SK-N-SH (cell line): ENCODE measurements around the gene EFHB. TPM values are rescaled to one million over a fixed set of nuclear protein-coding genes. Genes with fewer than 3 reads are reported as not detected.
A peak's percentile ranks its signal among the peaks of the same experiment; 100 is the strongest.

Experiments
- CTCF ChIA-PET: fragments of 300-600, 350-600 bp; formaldehyde crosslinking; extraction: SDS; loops from one replicate; lab custom pipeline; 2021; lab: Yijun Ruan, JAX
- POLR2A ChIA-PET: fragments of 350-600 bp; sonication (Branson Sonifier 250); formaldehyde crosslinking; extraction: SDS; loops from one replicate; lab custom pipeline; 2020; ENCODE audit warnings: antibody characterized with exemption, inconsistent platforms; lab: Yijun Ruan, JAX
- DNase-seq: peaks from one replicate; pipeline ENCODE4 v3.0.0; 2012
- H2AFZ ChIP-seq: fragments of 200-600 bp; sonication (generic); 2 replicates; pipeline ENCODE4 v1.8.1; 2016; ENCODE audit warnings: antibody characterized with exemption, mild to moderate bottlenecking, low read depth
- H3F3A ChIP-seq: fragments of 200-600 bp; sonication (generic); replicated peaks from 2 replicates; pipeline ENCODE3; 2016; ENCODE audit warnings: antibody characterized with exemption, mild to moderate bottlenecking; ENCODE audit not compliant: insufficient read depth
- H3K27ac ChIP-seq, 2 experiments: fragments of 200-500 bp in 1 of 2; fragments of 200-600 bp in 1 of 2; sonication (Bioruptor generic) in 1 of 2; sonication (generic), shearing (Covaris generic) in 1 of 2; 2 replicates each; pipeline versions ENCODE4 v1.5.1 to v1.6.1; 2014 to 2016; ENCODE audit warnings: low read depth in 2 of 2, inconsistent platforms in 1 of 2, low read length in 1 of 2, mild to moderate bottlenecking in 1 of 2, mixed read lengths in 1 of 2
- H3K27me3 ChIP-seq: fragments of 200-600 bp; sonication (generic), shearing (Covaris generic); 2 replicates; pipeline ENCODE4 v1.6.1; 2016; ENCODE audit warnings: mixed run types; ENCODE audit not compliant: insufficient read depth
- H3K36me3 ChIP-seq, 2 experiments: fragments of 200-500 bp in 1 of 2; fragments of 200-600 bp in 1 of 2; sonication (Bioruptor generic) in 1 of 2; sonication (generic) in 1 of 2; replicated peaks in 1 of 2; 2 replicates each; pipeline versions ENCODE3 to v1.5.1; 2014 to 2016; ENCODE audit warnings: low read length in 1 of 2, mild to moderate bottlenecking in 1 of 2; ENCODE audit not compliant: insufficient read depth in 2 of 2, control insufficient read depth in 1 of 2
- H3K4me1 ChIP-seq, 2 experiments: fragments of 200-500 bp in 1 of 2; fragments of 200-600 bp in 1 of 2; sonication (Bioruptor generic) in 1 of 2; sonication (generic), shearing (Covaris generic) in 1 of 2; 2 replicates each; pipeline versions ENCODE4 v1.5.1 to v1.6.1; 2014 to 2016; ENCODE audit warnings: low read depth in 1 of 2, low read length in 1 of 2, mixed run types in 1 of 2; ENCODE audit not compliant: insufficient read depth in 2 of 2, control insufficient read depth in 1 of 2
- H3K4me2 ChIP-seq: fragments of 200-600 bp; sonication (generic), shearing (Covaris generic); 2 replicates; pipeline ENCODE4 v1.6.1; 2017; ENCODE audit warnings: mixed run types
- H3K4me3 ChIP-seq, 2 experiments: fragments of 200-500 bp in 1 of 2; fragments of 200-600 bp in 1 of 2; sonication (Bioruptor generic) in 1 of 2; sonication (generic), shearing (Covaris generic) in 1 of 2; 2 replicates each; pipeline versions ENCODE4 v1.5.1 to v1.8.1; 2014 to 2016; ENCODE audit warnings: low read depth in 2 of 2, inconsistent platforms in 1 of 2, low read length in 1 of 2, mild to moderate bottlenecking in 1 of 2, mixed read lengths in 1 of 2, moderate library complexity in 1 of 2
- H3K79me2 ChIP-seq: fragments of 200-600 bp; sonication (generic); 2 replicates; pipeline ENCODE4 v1.8.1; 2017; ENCODE audit warnings: mild to moderate bottlenecking; ENCODE audit not compliant: insufficient read depth
- H3K9ac ChIP-seq: fragments of 200-600 bp; sonication (generic); 2 replicates; pipeline ENCODE4 v1.6.1; 2017; ENCODE audit warnings: mixed run types
- H3K9me2 ChIP-seq: fragments of 200-600 bp; sonication (generic); 2 replicates; pipeline ENCODE4 v1.6.1; 2017; ENCODE audit warnings: mixed run types
- H3K9me3 ChIP-seq: fragments of 200-600 bp; sonication (generic); 2 replicates; pipeline ENCODE4 v1.6.1; 2017; ENCODE audit warnings: mixed run types, mild to moderate bottlenecking, moderate library complexity
- H4K20me1 ChIP-seq: fragments of 200-600 bp; sonication (generic); 2 replicates; pipeline ENCODE4 v1.6.1; 2017; ENCODE audit warnings: mild to moderate bottlenecking, mixed run types; ENCODE audit not compliant: insufficient read depth
- CHD2 ChIP-seq: fragments of 150-350 bp; IDR thresholded peaks from 2 replicates; pipeline ENCODE4 v1.6.1; 2018; ENCODE audit warnings: low read length; ENCODE audit not compliant: partially characterized antibody
- ELF1 ChIP-seq: IDR thresholded peaks from 2 replicates; pipeline ENCODE4 v1.4.0; 2012
- FOSL2 ChIP-seq: IDR thresholded peaks from 2 replicates; pipeline ENCODE4 v1.4.0; 2012; ENCODE audit warnings: low read depth, mild to moderate bottlenecking, moderate library complexity, borderline replicate concordance
- FOXJ3 ChIP-seq: sonication (generic); formaldehyde crosslinking; IDR thresholded peaks from 2 replicates; pipeline ENCODE4 v1.5.1; 2020; ENCODE audit warnings: mild to moderate bottlenecking, missing genetic modification reagents
- FOXM1 ChIP-seq: IDR thresholded peaks from 2 replicates; pipeline ENCODE4 v1.4.0; 2012; ENCODE audit warnings: low read depth, mild to moderate bottlenecking
- GABPA ChIP-seq: IDR thresholded peaks from 2 replicates; pipeline ENCODE4 v1.4.0; 2012; ENCODE audit warnings: low read depth, mild to moderate bottlenecking
- GATA2 ChIP-seq: sonication (generic); formaldehyde crosslinking; IDR thresholded peaks from 2 replicates; pipeline ENCODE4 v1.5.0; 2020; ENCODE audit warnings: mild to moderate bottlenecking, missing genetic modification reagents
- NRF1 ChIP-seq: IDR thresholded peaks from 2 replicates; pipeline ENCODE4 v1.6.1; 2012; ENCODE audit warnings: low read depth, mild to moderate bottlenecking, low read length
- POLR2AphosphoS5 ChIP-seq: IDR thresholded peaks from 2 replicates; pipeline ENCODE4 v1.6.1; 2012; ENCODE audit warnings: low read depth, low read length
- RAD21 ChIP-seq: IDR thresholded peaks from 2 replicates; pipeline ENCODE4 v1.6.1; 2012; ENCODE audit warnings: mild to moderate bottlenecking, low read length
- SMC3 ChIP-seq: IDR thresholded peaks from 2 replicates; pipeline ENCODE4 v1.6.1; 2012; ENCODE audit warnings: low read depth, low read length, improper control_type of control experiment
- TAF1 ChIP-seq: IDR thresholded peaks from 2 replicates; pipeline ENCODE4 v1.6.1; 2012; ENCODE audit warnings: low read depth, mild to moderate bottlenecking, low read length, moderate library complexity, borderline replicate concordance
- TEAD4 ChIP-seq: IDR thresholded peaks from 2 replicates; pipeline ENCODE4 v1.4.0; 2012; ENCODE audit warnings: mild to moderate bottlenecking, borderline replicate concordance; ENCODE audit not compliant: insufficient read depth
- WGBS: methylation state at CpG from one replicate; pipeline ENCODE4 v1.1.6; 2017; ENCODE audit warnings: low lambda C conversion rate; 5-methylcytosine and 5-hydroxymethylcytosine counted together
- polyA plus RNA-seq, 3 experiments: library from polyadenylated mRNA; depleted of rRNA; stranded (reverse); fragments of >200 nt; gene quantifications; 2 replicates each; pipeline ENCODE4 v1.2.3, GENCODE V29; 2012
- TF ChIP-seq, protein P1 (sequence below): IDR thresholded peaks from 2 replicates; pipeline ENCODE4 v1.4.0; 2012; ENCODE audit warnings: low read depth
- TF ChIP-seq, protein P2 (sequence below): IDR thresholded peaks from 2 replicates; pipeline ENCODE4 v1.4.0; 2012; ENCODE audit warnings: low read depth, borderline replicate concordance
- TF ChIP-seq, protein P3 (sequence below): fragments of 150-350 bp; IDR thresholded peaks from 2 replicates; pipeline ENCODE4 v1.6.1; 2016; ENCODE audit warnings: mild to moderate bottlenecking, low read depth, low read length
- TF ChIP-seq, protein P4 (sequence below): fragments of 150-350 bp; IDR thresholded peaks from 2 replicates; pipeline ENCODE4 v1.6.1; 2017; ENCODE audit warnings: antibody characterized with exemption, low read length, low read depth, borderline replicate concordance

The EFHB gene
- polyA plus RNA-seq, 1 of the 3 experiments (the other 2 are of a cell fraction): 0.58 TPM

DNA sequence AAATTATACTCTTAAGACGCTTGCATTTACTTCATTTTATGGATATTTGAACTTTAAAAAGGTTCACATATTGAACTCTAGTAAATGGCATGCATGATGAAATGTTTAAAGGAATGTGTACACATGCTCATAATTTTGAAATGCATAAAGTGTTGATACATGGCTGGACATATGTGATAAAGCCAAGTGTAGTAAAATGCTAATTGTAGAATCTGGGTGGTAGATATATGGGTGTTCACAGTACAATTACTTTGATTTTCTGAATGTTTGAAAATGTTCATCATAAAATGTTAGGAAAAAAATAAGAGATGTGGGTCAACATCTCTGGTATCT, 4.2 kb upstream of the EFHB start:
- DNase-seq: no peak
- POLR2A ChIA-PET: no interaction called here

DNA sequence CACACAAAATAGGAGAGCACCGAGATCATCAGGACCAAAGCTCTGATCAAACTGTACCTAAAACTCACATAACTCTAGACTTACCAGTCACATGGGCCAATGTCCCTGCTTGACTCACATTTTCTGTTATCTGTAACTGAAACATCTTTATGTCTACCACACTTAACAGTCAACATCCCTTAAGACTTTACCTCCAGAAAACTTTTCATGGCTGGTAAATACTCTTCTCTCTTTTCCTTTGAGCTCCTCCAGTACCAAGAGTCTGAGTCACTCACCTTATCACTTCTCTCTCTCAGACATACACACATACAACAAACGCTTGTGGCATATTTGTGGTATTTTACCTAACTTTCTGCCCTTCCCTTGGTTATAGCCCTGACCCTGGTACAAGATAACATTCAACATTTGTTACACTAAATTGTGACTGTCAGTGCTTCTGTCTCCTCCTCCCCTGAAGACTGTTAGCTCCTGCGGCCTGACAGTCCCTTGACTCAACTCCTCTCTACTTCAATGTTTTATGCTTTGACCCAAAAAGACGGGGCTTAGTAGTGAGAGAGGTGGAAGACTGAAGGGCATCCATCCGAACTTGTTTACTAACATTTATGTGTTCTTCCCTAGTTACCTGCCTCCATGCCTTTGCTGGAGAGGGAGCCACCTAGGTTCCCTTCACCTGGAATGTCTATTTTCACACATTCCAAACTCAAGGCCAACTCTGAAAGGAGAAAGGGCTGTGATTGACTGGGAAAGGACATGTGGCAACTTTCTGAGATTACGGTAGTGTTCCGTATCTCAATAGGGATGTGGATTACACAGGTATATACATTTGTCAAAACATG, 3.7 kb upstream of the EFHB start:
- DNase-seq: no peak
- no peaks in the 10 kb centered on the region for H3K9me3 ChIP-seq
- H3K79me2 ChIP-seq: no peaks in the 10 kb centered on the region
- H3K9ac ChIP-seq: no peak overlapping the region
- H3F3A ChIP-seq: no peaks in the 10 kb centered on the region
- H3K4me3 ChIP-seq: no peak overlapping the region
- POLR2A ChIA-PET: no interaction called here
- no peaks in the 10 kb centered on the region; a peak in 1 of 4 replicates for H3K4me1 ChIP-seq
- H3K36me3 ChIP-seq: no peaks in the 10 kb centered on the region
- H3K4me2 ChIP-seq: no peak overlapping the region
- no peak overlapping the region; a peak in 1 of 4 replicates for H3K27ac ChIP-seq
- WGBS: 47% methylated on average over 7 of the region's 7 CpGs
- no peaks in the 10 kb centered on the region for H3K27me3 ChIP-seq
- TF ChIP-seq CHD2: no peak
- TF ChIP-seq FOSL2: 0 out of 2 replicates have a peak, but pooled peaks have one; percentile 14
- TF ChIP-seq, all 33 proteins: peak for 1
- Histone ChIP-seq H2AFZ (peak overlapping the region; percentile 53; the same call in 1 of the 2 replicates), H4K20me1 (no peaks in the 10 kb centered on the region), H3K9me2 (no peaks in the 10 kb centered on the region)
- CTCF ChIA-PET: no interaction called here

More for the DNA sequence above, 4.2 kb upstream of the EFHB start:
- no peak overlapping the region for H3K9ac ChIP-seq
- 85% methylated on average over 1 of the region's 1 CpG for WGBS
- no peaks in the 10 kb centered on the region for H3K9me2 ChIP-seq
- no peaks in the 10 kb centered on the region for H3K9me3 ChIP-seq
- H3K36me3 ChIP-seq: no peaks in the 10 kb centered on the region
- H3K4me3 ChIP-seq: no peak overlapping the region
- no peaks in the 10 kb centered on the region for H4K20me1 ChIP-seq
- no peaks in the 10 kb centered on the region for H3K79me2 ChIP-seq
- H3K4me2 ChIP-seq: no peak overlapping the region
- H3K27me3 ChIP-seq: no peaks in the 10 kb centered on the region
- no peak overlapping the region for H3K27ac ChIP-seq
- TF ChIP-seq TEAD4 (no peak), FOXJ3 (CRISPR knock-in tag) (no peak), RAD21 (no peak), TAF1 (no peak), FOXM1 (no peak), ELF1 (no peak), GATA2 (CRISPR knock-in tag) (no peak), NRF1 (no peak), GABPA (no peak), POLR2AphosphoS5 (no peak), SMC3 (no peak)
- TF ChIP-seq, protein P1, sequence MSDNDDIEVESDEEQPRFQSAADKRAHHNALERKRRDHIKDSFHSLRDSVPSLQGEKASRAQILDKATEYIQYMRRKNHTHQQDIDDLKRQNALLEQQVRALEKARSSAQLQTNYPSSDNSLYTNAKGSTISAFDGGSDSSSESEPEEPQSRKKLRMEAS: no peak
- TF ChIP-seq, protein P2, sequence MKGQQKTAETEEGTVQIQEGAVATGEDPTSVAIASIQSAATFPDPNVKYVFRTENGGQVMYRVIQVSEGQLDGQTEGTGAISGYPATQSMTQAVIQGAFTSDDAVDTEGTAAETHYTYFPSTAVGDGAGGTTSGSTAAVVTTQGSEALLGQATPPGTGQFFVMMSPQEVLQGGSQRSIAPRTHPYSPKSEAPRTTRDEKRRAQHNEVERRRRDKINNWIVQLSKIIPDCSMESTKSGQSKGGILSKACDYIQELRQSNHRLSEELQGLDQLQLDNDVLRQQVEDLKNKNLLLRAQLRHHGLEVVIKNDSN: no peak
- TF ChIP-seq, protein P3, sequence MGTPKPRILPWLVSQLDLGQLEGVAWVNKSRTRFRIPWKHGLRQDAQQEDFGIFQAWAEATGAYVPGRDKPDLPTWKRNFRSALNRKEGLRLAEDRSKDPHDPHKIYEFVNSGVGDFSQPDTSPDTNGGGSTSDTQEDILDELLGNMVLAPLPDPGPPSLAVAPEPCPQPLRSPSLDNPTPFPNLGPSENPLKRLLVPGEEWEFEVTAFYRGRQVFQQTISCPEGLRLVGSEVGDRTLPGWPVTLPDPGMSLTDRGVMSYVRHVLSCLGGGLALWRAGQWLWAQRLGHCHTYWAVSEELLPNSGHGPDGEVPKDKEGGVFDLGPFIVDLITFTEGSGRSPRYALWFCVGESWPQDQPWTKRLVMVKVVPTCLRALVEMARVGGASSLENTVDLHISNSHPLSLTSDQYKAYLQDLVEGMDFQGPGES: no peak
- TF ChIP-seq, protein P4, sequence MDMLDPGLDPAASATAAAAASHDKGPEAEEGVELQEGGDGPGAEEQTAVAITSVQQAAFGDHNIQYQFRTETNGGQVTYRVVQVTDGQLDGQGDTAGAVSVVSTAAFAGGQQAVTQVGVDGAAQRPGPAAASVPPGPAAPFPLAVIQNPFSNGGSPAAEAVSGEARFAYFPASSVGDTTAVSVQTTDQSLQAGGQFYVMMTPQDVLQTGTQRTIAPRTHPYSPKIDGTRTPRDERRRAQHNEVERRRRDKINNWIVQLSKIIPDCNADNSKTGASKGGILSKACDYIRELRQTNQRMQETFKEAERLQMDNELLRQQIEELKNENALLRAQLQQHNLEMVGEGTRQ: no peak
- TF ChIP-seq, all 33 proteins: peak for 0
- Histone ChIP-seq H3F3A (no peaks in the 10 kb centered on the region), H2AFZ (no peak overlapping the region), H3K4me1 (no peaks in the 10 kb centered on the region; a peak in 1 of 4 replicates)
- CTCF ChIA-PET: no interaction called here
